ENCODE measurements around the gene FRYL. TPM values are rescaled to one million over a fixed set of nuclear protein-coding genes. Genes with fewer than 3 reads are reported as not detected.

Gene FRYL
- total RNA-seq, 1 experiment from 2014 or later, result 45.8 TPM

DNA sequence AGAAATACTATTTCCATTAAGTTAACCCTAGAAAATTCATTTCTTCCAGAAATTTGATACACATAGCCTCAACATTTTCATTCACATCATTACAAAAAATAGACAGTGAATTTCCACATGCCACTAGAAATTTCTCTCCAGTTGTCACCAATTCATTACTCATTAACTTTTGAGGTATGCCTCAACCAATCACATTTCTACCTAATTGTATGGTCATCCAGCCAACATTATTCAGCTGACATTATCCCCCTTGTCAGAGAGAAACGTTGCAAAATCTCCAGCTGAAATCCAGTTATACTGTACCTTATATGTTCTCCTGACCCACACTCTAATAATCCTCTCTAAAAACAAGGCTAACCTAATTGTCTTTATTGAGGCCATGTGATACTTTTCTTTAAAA is 24.8 kb downstream of the FRYL start:
- Mint-ChIP-seq H3K4me3 (ENCODE audit: low read depth, unreplicated experiment) (no peak overlapping the region), H3K27me3 (ENCODE audit: unreplicated experiment) (no peaks in the 10 kb centered on the region), H3K36me3 (ENCODE audit: insufficient read depth, unreplicated experiment) (no peaks in the 10 kb centered on the region), H3K27ac (ENCODE audit: unreplicated experiment) (no peak overlapping the region), H3K9me3 (ENCODE audit: low read depth, unreplicated experiment) (peaks cover 2% of the 10 kb centered on the region), H3K4me1 (ENCODE audit: low read depth, unreplicated experiment) (peaks cover 49% of the 10 kb centered on the region)
- CTCF ChIA-PET, result interaction anchor here (0.6 kb wide), 1 partner anchor 28 kb away, joined by 3 read pairs; no protein-coding TSS in a partner anchor
- no peak for DNase-seq
- intact Hi-C loops (cut with micrococcal nuclease; ENCODE audit: unreplicated experiment), result no loop called here
- TF ChIP-seq, protein P1, sequence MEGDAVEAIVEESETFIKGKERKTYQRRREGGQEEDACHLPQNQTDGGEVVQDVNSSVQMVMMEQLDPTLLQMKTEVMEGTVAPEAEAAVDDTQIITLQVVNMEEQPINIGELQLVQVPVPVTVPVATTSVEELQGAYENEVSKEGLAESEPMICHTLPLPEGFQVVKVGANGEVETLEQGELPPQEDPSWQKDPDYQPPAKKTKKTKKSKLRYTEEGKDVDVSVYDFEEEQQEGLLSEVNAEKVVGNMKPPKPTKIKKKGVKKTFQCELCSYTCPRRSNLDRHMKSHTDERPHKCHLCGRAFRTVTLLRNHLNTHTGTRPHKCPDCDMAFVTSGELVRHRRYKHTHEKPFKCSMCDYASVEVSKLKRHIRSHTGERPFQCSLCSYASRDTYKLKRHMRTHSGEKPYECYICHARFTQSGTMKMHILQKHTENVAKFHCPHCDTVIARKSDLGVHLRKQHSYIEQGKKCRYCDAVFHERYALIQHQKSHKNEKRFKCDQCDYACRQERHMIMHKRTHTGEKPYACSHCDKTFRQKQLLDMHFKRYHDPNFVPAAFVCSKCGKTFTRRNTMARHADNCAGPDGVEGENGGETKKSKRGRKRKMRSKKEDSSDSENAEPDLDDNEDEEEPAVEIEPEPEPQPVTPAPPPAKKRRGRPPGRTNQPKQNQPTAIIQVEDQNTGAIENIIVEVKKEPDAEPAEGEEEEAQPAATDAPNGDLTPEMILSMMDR (IDR thresholded peaks at IDR 0.05; ENCODE audit: unreplicated experiment), result no peak
- BruUV-seq (replicated peaks), result no TSS peak

DNA sequence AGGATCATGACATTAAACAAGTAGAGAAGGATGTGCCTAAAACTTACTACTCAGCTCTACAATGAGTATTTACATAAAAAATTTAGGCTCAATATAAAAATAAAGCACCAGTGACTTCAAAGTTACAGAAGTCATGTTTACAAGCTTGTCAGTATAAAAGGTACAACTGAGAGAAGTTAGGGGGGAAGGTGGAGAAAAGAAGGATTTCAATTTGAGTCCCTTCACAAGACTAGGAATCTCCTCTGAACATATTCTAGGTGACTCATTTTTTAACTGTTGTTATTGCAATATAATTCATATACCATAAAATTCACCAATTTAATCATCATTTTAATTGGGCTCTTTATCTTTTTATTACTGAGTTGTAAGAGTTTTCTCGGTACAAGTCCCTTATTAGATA is 26.9 kb downstream of the FRYL start:
- Mint-ChIP-seq H3K4me3 (ENCODE audit: low read depth, unreplicated experiment) (no peak overlapping the region), H3K4me1 (ENCODE audit: low read depth, unreplicated experiment) (peaks cover 56% of the 10 kb centered on the region), H3K36me3 (ENCODE audit: insufficient read depth, unreplicated experiment) (no peaks in the 10 kb centered on the region), H3K27ac (ENCODE audit: unreplicated experiment) (no peak overlapping the region), H3K9me3 (ENCODE audit: low read depth, unreplicated experiment) (no peaks in the 10 kb centered on the region), H3K27me3 (ENCODE audit: unreplicated experiment) (no peaks in the 10 kb centered on the region)
- CTCF ChIA-PET, result no interaction called here
- BruUV-seq (replicated peaks), result no TSS peak
- intact Hi-C loops (cut with micrococcal nuclease; ENCODE audit: unreplicated experiment), result no loop called here
- TF ChIP-seq, protein P1 (IDR thresholded peaks at IDR 0.05; ENCODE audit: unreplicated experiment), result no peak
- no peak for DNase-seq

DNA sequence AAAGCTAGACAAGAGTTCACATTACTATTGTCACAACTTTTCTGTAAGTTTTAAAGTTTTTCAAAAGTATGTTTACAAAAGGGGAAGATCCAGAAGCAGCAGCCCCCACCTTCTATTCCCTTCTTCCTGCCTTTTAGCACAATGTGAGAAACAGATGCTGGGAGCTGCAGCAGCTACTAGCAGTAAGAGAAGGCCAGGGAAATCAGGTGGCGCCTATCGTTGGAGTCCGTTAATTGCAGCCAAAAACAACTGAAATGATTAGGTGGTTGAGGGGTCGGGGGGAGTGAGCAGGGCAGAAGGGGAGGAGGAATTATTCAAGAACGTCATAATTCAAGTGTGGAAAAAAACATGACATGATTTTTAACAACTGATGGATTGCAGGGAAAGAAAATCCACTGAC is 27.4 kb downstream of the FRYL start:
- Mint-ChIP-seq H3K9me3 (ENCODE audit: low read depth, unreplicated experiment) (no peaks in the 10 kb centered on the region), H3K27me3 (ENCODE audit: unreplicated experiment) (no peaks in the 10 kb centered on the region), H3K4me3 (ENCODE audit: low read depth, unreplicated experiment) (no peak overlapping the region), H3K4me1 (ENCODE audit: low read depth, unreplicated experiment) (peaks cover 56% of the 10 kb centered on the region), H3K36me3 (ENCODE audit: insufficient read depth, unreplicated experiment) (no peaks in the 10 kb centered on the region), H3K27ac (ENCODE audit: unreplicated experiment) (no peak overlapping the region)
- TF ChIP-seq, protein P1 (IDR thresholded peaks at IDR 0.05; ENCODE audit: unreplicated experiment), result no peak
- CTCF ChIA-PET, result no interaction called here
- intact Hi-C loops (cut with micrococcal nuclease; ENCODE audit: unreplicated experiment), result no loop called here
- BruUV-seq (replicated peaks), result no TSS peak
- DNase-seq, result no peak

DNA sequence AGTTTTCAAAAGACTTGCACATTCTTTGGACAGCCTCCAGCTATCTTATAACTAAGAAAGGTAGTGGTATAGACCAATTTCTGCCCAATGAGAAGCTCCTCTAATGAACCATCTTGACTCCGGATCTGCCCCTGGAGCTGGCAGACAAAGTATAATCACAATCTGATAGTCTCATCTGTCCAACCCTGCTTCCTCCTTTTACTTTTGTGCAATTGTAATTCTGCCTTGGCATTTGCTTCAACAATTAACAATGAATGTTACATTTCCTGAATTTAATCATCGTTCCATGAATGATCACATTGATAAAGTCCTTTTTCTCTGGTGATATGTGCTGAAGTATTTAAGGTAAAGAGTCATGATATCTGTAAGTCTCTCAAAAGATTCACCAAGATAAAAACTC is 27.8 kb downstream of the FRYL start:
- H3K36me3 Mint-ChIP-seq (ENCODE audit: insufficient read depth, unreplicated experiment), result no peaks in the 10 kb centered on the region
- TF ChIP-seq, protein P1 (IDR thresholded peaks at IDR 0.05; ENCODE audit: unreplicated experiment), result no peak
- CTCF ChIA-PET, result no interaction called here
- H3K27ac Mint-ChIP-seq (ENCODE audit: unreplicated experiment), result no peak overlapping the region
- no peak overlapping the region for H3K4me3 Mint-ChIP-seq (ENCODE audit: low read depth, unreplicated experiment)
- intact Hi-C loops (cut with micrococcal nuclease; ENCODE audit: unreplicated experiment), result no loop called here
- no TSS peak for BruUV-seq (replicated peaks)
- H3K4me1 Mint-ChIP-seq (ENCODE audit: low read depth, unreplicated experiment), result peaks cover 54% of the 10 kb centered on the region
- H3K9me3 Mint-ChIP-seq (ENCODE audit: low read depth, unreplicated experiment), result no peaks in the 10 kb centered on the region
- H3K27me3 Mint-ChIP-seq (ENCODE audit: unreplicated experiment), result no peaks in the 10 kb centered on the region
- DNase-seq, result no peak

Data from Calu3 (cell line).